ENCODE results near the gene TBC1D22A. TPM values are rescaled to one million over a fixed set of nuclear protein-coding genes. Genes with fewer than 3 reads are reported as not detected.

The TBC1D22A gene
- total and polyA plus RNA-seq, 4 donors, result 4.1 to 12.4 (median 8.4) TPM

- TF ChIP-seq TAF1 (conservative IDR thresholded peaks at IDR 0.05) (no peak), NR2F2 (IDR thresholded peaks at IDR 0.05) (no peak), RAD21 (IDR thresholded peaks at IDR 0.05) (no peak), FOXA2 (IDR thresholded peaks at IDR 0.05) (no peak), CTCF (IDR thresholded peaks at IDR 0.05; ENCODE audit: low read depth, low read length, missing input control) (no peak), REST (IDR thresholded peaks at IDR 0.05) (no peak), JUND (IDR thresholded peaks at IDR 0.05) (no peak), GABPA (IDR thresholded peaks at IDR 0.05 in 1 of 2, conservative IDR thresholded peaks at IDR 0.05 in 1 of 2) (no peak), HNF4A (conservative IDR thresholded peaks at IDR 0.05) (no peak), MAX (IDR thresholded peaks at IDR 0.05) (no peak), RXRA (IDR thresholded peaks at IDR 0.05) (no peak), EGR1 (IDR thresholded peaks at IDR 0.05; ENCODE audit: low read depth in 2 of 2) (no peak), ATF3 (IDR thresholded peaks at IDR 0.05) (no peak), SP1 (IDR thresholded peaks at IDR 0.05) (no peak), YY1 (IDR thresholded peaks at IDR 0.05) (no peak), FOXA1 (IDR thresholded peaks at IDR 0.05) (no peak), HNF4G (IDR thresholded peaks at IDR 0.05) (no peak), ZBTB33 (IDR thresholded peaks at IDR 0.05) (no peak)
- Histone ChIP-seq H3K9ac (ENCODE audit: low read depth in 1 of 2, low read length in 2 of 2) (no peak overlapping the region), H3K27ac (ENCODE audit: low read depth in 1 of 2, low read length in 2 of 2) (peak overlapping the region in 1 of 2 donors; percentile 4), H3K27me3 (ENCODE audit: control insufficient read depth in 4 of 4, insufficient read depth in 4 of 4, low read length in 3 of 4) (no peaks in the 10 kb centered on the region), H3K4me1 (ENCODE audit: control insufficient read depth in 4 of 4, insufficient read depth in 4 of 4, low read length in 3 of 4) (peaks cover 0 to 5% (median 0%) of the 10 kb centered on the region in 4 donors), H3K9me3 (ENCODE audit: control insufficient read depth in 4 of 4, low read length in 3 of 4) (no peaks in the 10 kb centered on the region), H3K4me3 (ENCODE audit: low read depth in 1 of 3, low read length in 3 of 3) (no peak overlapping the region), H3K36me3 (ENCODE audit: control insufficient read depth in 4 of 4, insufficient read depth in 3 of 4, low read depth in 1 of 4, low read length in 3 of 4) (peaks cover 0 to 4% (median 3%) of the 10 kb centered on the region in 4 donors)
- 86% methylated on average over 6 of the region's 6 CpGs for WGBS
- DNase-seq (ENCODE audit: low spot score), result no peak
Observed at GRCh38 chr22:46969961-46970360, 207.5 kb downstream of the TBC1D22A start.
